HG03354 (cell line): ENCODE results near the gene RRM2.

ENCODE experiments used
- ATAC-seq: cut with Tn5 transposase; IDR thresholded peaks from one replicate; pipeline ENCODE4 v1.9.1; 2021; ENCODE audit warnings: mild to moderate bottlenecking; ENCODE audit not compliant: unreplicated experiment, poor library complexity, severe bottlenecking

The RRM2 gene

GRCh38 chr2:10166676-10167292 lies 44.2 kb downstream of the RRM2 start:
- no peak for ATAC-seq

- no peak for ATAC-seq
Observed at GRCh38 chr2:10167316-10167715, 44.8 kb downstream of the RRM2 start.

DNA sequence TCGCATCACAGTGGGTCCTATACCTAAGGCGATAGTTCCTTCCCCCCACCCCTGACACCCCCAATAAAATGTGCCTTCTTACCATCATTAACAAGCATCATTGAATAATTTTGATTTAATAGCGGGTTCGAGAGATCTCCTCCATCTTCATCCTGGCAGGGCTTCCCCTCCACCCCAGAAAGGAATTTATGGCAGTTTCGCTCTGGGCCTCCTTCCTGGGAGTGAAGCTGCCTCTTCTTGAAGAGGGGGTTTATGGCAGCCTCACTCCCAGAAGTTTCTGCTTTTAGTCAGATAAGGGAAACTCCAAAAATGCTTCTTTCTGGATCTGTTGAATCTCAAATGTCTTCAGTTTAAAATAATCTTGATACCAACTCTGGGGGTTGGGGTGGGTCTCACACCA lies 45.7 kb downstream of the RRM2 start:
- no peak for ATAC-seq

GRCh38 chr2:10169053-10169578 lies 46.6 kb downstream of the RRM2 start:
- no peak for ATAC-seq

GRCh38 chr2:10169581-10169980 lies 47.0 kb downstream of the RRM2 start:
- no peak for ATAC-seq

- no peak for ATAC-seq
Observed at GRCh38 chr2:10170256-10170655, 47.7 kb downstream of the RRM2 start.

- ATAC-seq = no peak
Observed at GRCh38 chr2:10171006-10171800, 48.7 kb downstream of the RRM2 start.

DNA sequence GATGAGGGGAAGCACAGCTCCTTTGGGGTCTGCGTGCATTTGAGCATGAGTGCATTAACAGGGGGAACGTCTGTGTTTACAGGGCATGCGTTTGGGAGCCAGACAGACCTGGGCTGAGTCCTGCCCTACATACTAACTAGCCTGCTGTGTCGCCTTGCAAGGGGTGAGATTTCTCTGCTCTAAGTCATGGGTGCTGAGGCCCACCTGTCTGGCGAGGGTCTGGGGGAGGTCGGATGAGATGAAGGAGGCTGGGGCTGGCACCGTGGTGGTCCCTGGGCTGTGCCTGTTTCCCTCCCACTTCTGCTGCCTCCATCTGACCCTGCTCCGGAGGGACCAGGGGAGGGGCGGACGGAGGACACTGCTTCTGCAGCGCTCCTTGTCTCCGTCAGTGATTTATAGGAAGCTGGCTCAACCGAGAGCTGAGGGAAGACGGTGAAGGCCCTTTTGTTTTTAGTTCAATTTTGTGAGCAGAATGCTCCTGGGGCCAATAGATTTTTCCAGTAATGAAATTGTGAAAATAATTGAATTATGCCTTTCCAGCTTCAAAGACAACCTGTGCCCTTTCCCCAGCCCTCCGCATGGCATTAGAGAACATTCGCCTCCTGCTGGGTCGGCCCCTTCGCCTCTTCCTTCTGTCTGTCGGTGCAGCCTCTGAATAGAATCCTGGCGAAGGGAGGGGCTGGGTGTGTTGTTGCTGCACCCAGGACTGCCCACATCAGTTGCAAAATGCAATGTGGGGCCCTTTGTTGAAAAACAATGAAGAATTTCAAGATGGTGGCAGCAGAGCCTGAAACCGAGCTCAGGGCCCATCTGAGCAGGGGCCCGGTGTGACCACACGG lies 49.7 kb downstream of the RRM2 start:
- no peak for ATAC-seq

DNA sequence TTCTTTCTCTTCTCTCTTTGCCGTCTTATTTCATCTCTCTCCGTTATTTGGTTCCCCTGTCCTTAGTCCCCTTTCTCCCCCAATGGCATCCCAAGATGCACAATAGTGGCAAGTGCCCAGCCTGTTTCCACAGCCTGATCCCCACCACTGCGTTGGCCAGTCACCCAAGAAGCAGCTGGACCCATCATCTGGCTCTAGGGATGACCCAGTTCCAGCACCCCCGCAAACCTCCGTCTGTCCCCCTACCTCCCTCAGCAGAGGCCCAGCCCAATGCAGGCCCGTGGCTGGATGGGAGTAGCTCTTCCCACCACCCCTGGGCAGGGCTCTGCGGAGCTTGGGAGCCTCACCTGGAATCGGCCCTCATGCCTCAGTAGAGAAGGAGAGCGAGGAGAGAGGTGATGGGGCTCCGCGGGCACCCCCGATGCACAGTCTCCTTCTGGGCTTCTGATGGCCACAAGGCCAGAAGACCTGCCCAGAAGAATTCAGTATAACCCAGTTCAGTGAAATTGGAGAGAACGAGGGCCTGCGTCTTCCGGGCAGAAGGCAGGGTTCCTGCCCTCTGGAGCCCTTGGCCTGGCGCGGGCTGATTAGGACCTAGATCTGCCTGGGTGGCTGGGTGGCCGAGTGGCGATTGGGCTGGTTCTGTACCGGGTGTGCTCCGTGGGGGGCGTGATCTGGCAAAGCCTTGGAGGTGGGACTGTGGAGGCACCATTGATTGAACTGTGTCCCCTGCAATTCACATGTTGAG lies 50.9 kb downstream of the RRM2 start:
- no peak for ATAC-seq

DNA sequence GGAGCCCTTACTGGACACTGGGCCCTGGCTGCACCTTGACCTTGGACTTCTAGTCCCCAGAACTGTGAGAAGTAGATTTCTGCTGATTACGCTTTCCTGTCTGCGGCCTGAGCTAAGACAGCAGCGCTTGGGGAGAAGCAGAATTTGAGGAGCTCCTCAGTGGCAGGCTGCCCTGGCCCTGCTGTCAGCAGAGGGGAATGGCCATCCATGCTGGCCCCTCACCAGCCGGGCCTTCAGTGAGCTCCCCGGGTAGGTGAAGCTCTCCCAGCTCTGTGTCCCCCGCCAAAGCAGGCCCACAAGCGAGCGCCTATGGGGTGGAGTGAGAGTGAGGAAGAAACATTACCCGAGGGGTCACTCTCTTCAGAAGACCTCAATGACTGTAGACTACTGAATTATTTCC lies 51.6 kb downstream of the RRM2 start:
- ATAC-seq = no peak

DNA sequence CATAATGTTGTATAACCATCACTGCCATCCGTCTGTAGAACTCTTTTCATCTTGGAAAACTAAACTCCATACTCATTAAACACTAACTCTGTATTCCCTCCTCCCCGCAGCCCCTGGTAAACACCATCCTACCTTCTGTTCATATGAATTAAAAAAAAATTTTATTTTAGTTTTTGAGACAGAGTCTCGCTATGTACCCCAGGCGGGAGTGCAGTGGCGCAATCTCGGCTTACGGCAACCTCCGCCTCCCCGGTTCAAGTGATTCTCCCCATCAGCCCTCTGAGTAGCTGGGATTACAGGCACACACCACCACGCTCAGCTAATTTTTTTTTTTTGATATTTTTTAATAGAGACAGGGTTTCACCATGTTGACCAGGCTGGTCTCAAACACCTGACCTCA lies 52.9 kb downstream of the RRM2 start:
- no peak for ATAC-seq

DNA sequence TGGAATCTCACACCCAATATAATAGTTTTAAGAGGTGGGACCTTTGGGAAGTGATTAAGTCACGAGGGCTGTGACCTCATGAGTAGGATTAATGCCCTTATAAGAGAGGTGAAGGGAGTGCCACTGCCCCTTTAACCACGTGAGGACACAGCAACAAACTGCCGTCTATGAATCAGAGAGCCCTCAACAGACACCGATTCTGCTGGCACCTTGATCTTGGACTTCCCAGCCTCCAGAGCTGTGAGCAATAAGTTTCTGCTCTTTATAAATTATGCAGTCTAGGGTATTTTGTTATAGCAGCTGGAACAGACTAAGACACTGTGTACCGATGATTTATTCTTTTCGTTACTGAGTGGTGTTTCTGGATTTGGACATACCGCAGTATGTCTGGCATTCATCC lies 56.2 kb downstream of the RRM2 start:
- ATAC-seq = no peak

DNA sequence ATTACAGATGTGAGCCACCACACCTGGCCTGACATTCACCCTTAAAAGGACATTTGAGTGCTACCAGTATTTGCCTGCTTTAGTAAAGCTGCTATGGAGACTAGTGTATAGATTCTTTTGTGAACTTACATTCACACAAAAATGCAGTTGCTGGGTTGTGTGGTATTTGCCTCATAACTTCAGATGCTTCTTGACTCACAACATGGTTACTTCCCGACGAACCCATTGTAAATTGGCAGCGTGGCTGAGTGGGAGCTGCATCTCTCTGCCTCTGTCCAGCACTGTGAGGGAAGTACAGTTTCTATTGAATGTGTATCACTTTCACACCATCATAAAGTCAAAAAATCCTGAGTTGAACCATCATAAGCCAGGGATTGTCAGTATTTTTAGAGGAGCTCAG lies 56.9 kb downstream of the RRM2 start:
- ATAC-seq = no peak

- no peak for ATAC-seq
Observed at GRCh38 chr2:10180229-10180628, 57.7 kb downstream of the RRM2 start.
